GM12892 (cell line): ENCODE measurements around the gene INSIG1.

Experiments used
- DNase-seq: peaks from one replicate; pipeline ENCODE4 v3.0.0; 2011; ENCODE audit not compliant: insufficient read length
- FAIRE-seq: peaks from 2 replicates; lab custom pipeline; 2011; peaks lifted over from hg19 to GRCh38; lab: Jason Lieb, UNC
- POLR2A ChIP-seq: IDR thresholded peaks from 2 replicates; pipeline ENCODE4 v1.6.1; 2011; ENCODE audit warnings: low read depth, low read length, control low read depth
- POLR2AphosphoS5 ChIP-seq: IDR thresholded peaks from 2 replicates; pipeline ENCODE4 v1.6.1; 2011; ENCODE audit warnings: low read depth, low read length, control low read depth
- TAF1 ChIP-seq: IDR thresholded peaks from 2 replicates; pipeline ENCODE4 v1.6.1; 2011; ENCODE audit warnings: low read depth, mild to moderate bottlenecking, control low read depth, low read length, borderline replicate concordance

INSIG1 gene

GRCh38 chr7:155349601-155350331, 52.1 kb downstream of the INSIG1 start:
- TF ChIP-seq POLR2AphosphoS5 (no peak), POLR2A (no peak), TAF1 (no peak)
- no peak for FAIRE-seq
- no peak for DNase-seq

- TF ChIP-seq TAF1 (no peak), POLR2AphosphoS5 (no peak), POLR2A (no peak)
- no peak for DNase-seq
- no peak for FAIRE-seq
These were observed 53.6 kb downstream of the INSIG1 start for GRCh38 chr7:155351120-155351870.

GRCh38 chr7:155352076-155352752, 54.5 kb downstream of the INSIG1 start:
- FAIRE-seq (no peak), DNase-seq (no peak)
- TF ChIP-seq POLR2AphosphoS5 (no peak), TAF1 (no peak), POLR2A (no peak)

- FAIRE-seq, result no peak
- TF ChIP-seq POLR2AphosphoS5, result no peak
- no peak for TF ChIP-seq POLR2A
- TF ChIP-seq TAF1, result no peak
- no peak for DNase-seq
These were observed 55.1 kb downstream of the INSIG1 start for GRCh38 chr7:155352753-155353115.

- DNase-seq (no peak), FAIRE-seq (no peak)
- TF ChIP-seq POLR2AphosphoS5 (no peak), POLR2A (no peak), TAF1 (no peak)
These were observed 55.7 kb downstream of the INSIG1 start for GRCh38 chr7:155353256-155353897.

GRCh38 chr7:155354371-155355048, 56.8 kb downstream of the INSIG1 start:
- FAIRE-seq, result no peak
- DNase-seq, result no peak
- TF ChIP-seq POLR2A, result no peak
- no peak for TF ChIP-seq TAF1
- no peak for TF ChIP-seq POLR2AphosphoS5

- no peak for TF ChIP-seq TAF1
- no peak for TF ChIP-seq POLR2A
- no peak for TF ChIP-seq POLR2AphosphoS5
- DNase-seq (no peak), FAIRE-seq (no peak)
These were observed 57.5 kb downstream of the INSIG1 start for GRCh38 chr7:155355176-155355575.

- FAIRE-seq (no peak), DNase-seq (no peak)
- no peak for TF ChIP-seq POLR2AphosphoS5
- no peak for TF ChIP-seq TAF1
- TF ChIP-seq POLR2A, result no peak
These were observed 58.1 kb downstream of the INSIG1 start for GRCh38 chr7:155355745-155356144.

- TF ChIP-seq POLR2AphosphoS5 (no peak), POLR2A (no peak), TAF1 (no peak)
- no peak for DNase-seq
- FAIRE-seq, result no peak
These were observed 58.8 kb downstream of the INSIG1 start for GRCh38 chr7:155356323-155357105.

GRCh38 chr7:155357573-155358041, 59.9 kb downstream of the INSIG1 start:
- FAIRE-seq, result no peak
- TF ChIP-seq POLR2AphosphoS5 (no peak), TAF1 (no peak), POLR2A (no peak)
- DNase-seq, result no peak
